ENCODE data around the gene FRMD5. TPM values are rescaled to one million over a fixed set of nuclear protein-coding genes. Genes with fewer than 3 reads are reported as not detected.

The FRMD5 gene
- total and polyA plus RNA-seq, 11 donors = 12.5 to 110 (median 55.7) TPM

- H3K27ac ChIP-seq = no peak overlapping the region
- 42 to 66% (median 51%) methylated on average over 3 of the region's 3 CpGs for WGBS, 4 donors
- no peak for ATAC-seq
- intact Hi-C loops (cut with DNase I) = loop anchor here in 8 of 10 donors (5.0 to 10.0 kb wide), 5 partner anchors 308 to 343 kb away; no protein-coding TSS in a partner anchor
- no peak for DNase-seq
- TF ChIP-seq CTCF (IDR thresholded peaks at IDR 0.05) (no peak), POLR2A (IDR thresholded peaks at IDR 0.05) (no peak)
- no peak overlapping the region for H3K4me3 ChIP-seq
- peaks cover 0 to 16% (median 0%) of the 10 kb centered on the region in 9 donors for H3K27me3 ChIP-seq
- no peaks in the 10 kb centered on the region for H3K9me3 ChIP-seq
- no peaks in the 10 kb centered on the region for H3K36me3 ChIP-seq
- H3K4me1 ChIP-seq = no peaks in the 10 kb centered on the region
Observed at GRCh38 chr15:44215594-44215993, 20.5 kb upstream of the FRMD5 start.

GRCh38 chr15:44208956-44209355, 13.9 kb upstream of the FRMD5 start:
- no peak overlapping the region for H3K4me3 ChIP-seq
- intact Hi-C loops (cut with DNase I) = no loop called here
- DNase-seq (no peak), ATAC-seq (no peak)
- no peak for TF ChIP-seq CTCF (IDR thresholded peaks at IDR 0.05)
- no peak for TF ChIP-seq POLR2A (IDR thresholded peaks at IDR 0.05)
- no peak overlapping the region for H3K27ac ChIP-seq
- no peaks in the 10 kb centered on the region for H3K36me3 ChIP-seq
- H3K9me3 ChIP-seq = no peaks in the 10 kb centered on the region
- no peaks in the 10 kb centered on the region for H3K4me1 ChIP-seq
- peaks cover 0 to 25% (median 7%) of the 10 kb centered on the region in 9 donors for H3K27me3 ChIP-seq
- 88 to 96% (median 91%) methylated on average over 2 of the region's 2 CpGs for whole genome bisulfite sequencing, 4 donors

DNA sequence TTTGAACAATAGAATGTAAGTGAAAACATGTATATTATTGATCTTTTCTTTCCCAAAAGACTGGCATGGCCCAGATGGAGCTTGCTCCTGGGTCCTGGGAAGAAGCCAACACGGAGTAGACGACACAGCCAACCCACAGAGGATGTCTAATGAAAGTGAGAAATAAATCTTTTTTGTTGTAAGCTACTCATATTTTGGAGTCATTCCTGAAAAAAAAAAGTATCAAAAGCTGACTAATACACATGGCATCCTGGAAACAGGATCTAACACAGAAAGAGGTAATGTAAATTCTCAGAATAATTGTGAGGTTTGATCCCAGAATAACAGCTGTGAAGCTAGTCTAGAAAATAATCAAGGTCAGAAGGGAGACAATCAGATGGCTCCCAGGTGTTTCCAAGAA, 12.6 kb upstream of the FRMD5 start:
- Histone ChIP-seq H3K27ac (no peak overlapping the region), H3K4me3 (no peak overlapping the region), H3K9me3 (no peaks in the 10 kb centered on the region), H3K4me1 (no peaks in the 10 kb centered on the region), H3K27me3 (peaks cover 0 to 32% (median 8%) of the 10 kb centered on the region in 9 donors), H3K36me3 (no peaks in the 10 kb centered on the region)
- intact Hi-C loops (cut with DNase I) = no loop called here
- TF ChIP-seq POLR2A (IDR thresholded peaks at IDR 0.05) = no peak
- no peak for TF ChIP-seq CTCF (IDR thresholded peaks at IDR 0.05)
- WGBS, 4 donors = 49 to 67% (median 61%) methylated on average over 2 of the region's 2 CpGs
- ATAC-seq = no peak
- DNase-seq = no peak

GRCh38 chr15:44199393-44199792, 4.3 kb upstream of the FRMD5 start:
- intact Hi-C loops (cut with DNase I) = no loop called here
- TF ChIP-seq POLR2A (IDR thresholded peaks at IDR 0.05) (no peak), CTCF (IDR thresholded peaks at IDR 0.05) (no peak)
- no peaks in the 10 kb centered on the region for H3K36me3 ChIP-seq
- ATAC-seq (no peak), DNase-seq (no peak)
- H3K4me3 ChIP-seq = no peak overlapping the region
- 73 to 85% (median 79%) methylated on average over 3 of the region's 3 CpGs for WGBS, 4 donors
- H3K27me3 ChIP-seq = peaks cover 5 to 43% (median 18%) of the 10 kb centered on the region in 9 donors
- H3K4me1 ChIP-seq = peaks cover 0 to 14% (median 7%) of the 10 kb centered on the region in 12 donors
- no peaks in the 10 kb centered on the region for H3K9me3 ChIP-seq
- no peak overlapping the region for H3K27ac ChIP-seq
